ENCODE measurements around the gene C1QL4. TPM values are rescaled to one million over a fixed set of nuclear protein-coding genes. Genes with fewer than 3 reads are reported as not detected.
A peak's percentile ranks its signal among the peaks of the same experiment; 100 is the strongest.

The C1QL4 gene
- total RNA-seq, 2 donors from 2014 or later: not detected

DNA sequence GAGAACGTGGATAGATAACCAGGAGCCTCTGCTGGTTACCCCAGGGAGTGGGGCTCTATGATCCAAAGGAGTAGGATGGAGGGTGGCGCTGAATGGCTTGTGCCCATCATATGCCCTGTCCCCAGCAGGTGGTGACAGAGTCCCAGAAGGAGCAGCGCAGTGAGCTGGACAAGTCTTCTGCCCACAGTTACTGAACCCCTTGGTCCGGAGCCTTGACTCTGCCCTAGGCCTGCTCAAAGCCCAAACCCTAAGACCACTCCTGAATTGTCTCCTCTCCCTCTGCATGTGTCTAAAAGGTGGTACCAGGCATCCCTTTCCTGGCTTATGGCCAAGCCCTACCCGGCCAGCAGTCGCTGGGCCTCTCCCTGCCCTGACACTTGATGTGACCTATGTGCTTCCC is 38.8 kb downstream of the C1QL4 start:
- peaks cover 0 to 29% of the 10 kb centered on the region in 2 donors for H3K4me1 ChIP-seq
- TF ChIP-seq, protein P1, sequence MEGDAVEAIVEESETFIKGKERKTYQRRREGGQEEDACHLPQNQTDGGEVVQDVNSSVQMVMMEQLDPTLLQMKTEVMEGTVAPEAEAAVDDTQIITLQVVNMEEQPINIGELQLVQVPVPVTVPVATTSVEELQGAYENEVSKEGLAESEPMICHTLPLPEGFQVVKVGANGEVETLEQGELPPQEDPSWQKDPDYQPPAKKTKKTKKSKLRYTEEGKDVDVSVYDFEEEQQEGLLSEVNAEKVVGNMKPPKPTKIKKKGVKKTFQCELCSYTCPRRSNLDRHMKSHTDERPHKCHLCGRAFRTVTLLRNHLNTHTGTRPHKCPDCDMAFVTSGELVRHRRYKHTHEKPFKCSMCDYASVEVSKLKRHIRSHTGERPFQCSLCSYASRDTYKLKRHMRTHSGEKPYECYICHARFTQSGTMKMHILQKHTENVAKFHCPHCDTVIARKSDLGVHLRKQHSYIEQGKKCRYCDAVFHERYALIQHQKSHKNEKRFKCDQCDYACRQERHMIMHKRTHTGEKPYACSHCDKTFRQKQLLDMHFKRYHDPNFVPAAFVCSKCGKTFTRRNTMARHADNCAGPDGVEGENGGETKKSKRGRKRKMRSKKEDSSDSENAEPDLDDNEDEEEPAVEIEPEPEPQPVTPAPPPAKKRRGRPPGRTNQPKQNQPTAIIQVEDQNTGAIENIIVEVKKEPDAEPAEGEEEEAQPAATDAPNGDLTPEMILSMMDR (IDR thresholded peaks at IDR 0.05): no peak
- no peak for DNase-seq (ENCODE audit: low spot score)
- no peaks in the 10 kb centered on the region for H3K36me3 ChIP-seq
- no peak overlapping the region for H3K27ac ChIP-seq
- H3K9me3 ChIP-seq: no peaks in the 10 kb centered on the region
- H3K27me3 ChIP-seq: peaks cover 20 to 36% of the 10 kb centered on the region in 2 donors
- H3K4me3 ChIP-seq: no peak overlapping the region

DNA sequence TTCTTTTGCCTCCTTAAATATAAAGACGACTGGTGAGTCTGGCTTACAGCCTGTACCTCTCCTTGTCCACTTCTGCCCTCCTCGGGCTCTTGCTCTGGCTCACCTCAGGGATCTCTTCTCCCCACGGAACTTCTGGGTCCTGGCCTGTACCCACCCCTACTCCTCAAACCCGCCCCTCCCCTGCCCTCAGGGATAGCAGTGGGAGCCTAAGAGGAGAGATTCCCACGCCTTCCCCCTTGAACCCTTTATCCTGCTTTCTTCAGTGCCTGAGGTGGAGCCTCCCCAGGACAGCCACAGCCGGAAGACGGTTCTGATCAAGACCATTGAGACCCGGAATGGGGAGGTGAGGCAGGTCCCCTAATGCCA is 39.3 kb downstream of the C1QL4 start:
- H3K4me1 ChIP-seq: peaks cover 0 to 34% of the 10 kb centered on the region in 2 donors
- H3K27me3 ChIP-seq: peaks cover 20 to 36% of the 10 kb centered on the region in 2 donors
- peak overlapping the region in 1 of 2 donors; percentile 33 for H3K4me3 ChIP-seq
- DNase-seq (ENCODE audit: low spot score): no peak
- TF ChIP-seq, protein P1 (IDR thresholded peaks at IDR 0.05): no peak
- H3K36me3 ChIP-seq: no peaks in the 10 kb centered on the region
- no peaks in the 10 kb centered on the region for H3K9me3 ChIP-seq
- H3K27ac ChIP-seq: no peak overlapping the region

DNA sequence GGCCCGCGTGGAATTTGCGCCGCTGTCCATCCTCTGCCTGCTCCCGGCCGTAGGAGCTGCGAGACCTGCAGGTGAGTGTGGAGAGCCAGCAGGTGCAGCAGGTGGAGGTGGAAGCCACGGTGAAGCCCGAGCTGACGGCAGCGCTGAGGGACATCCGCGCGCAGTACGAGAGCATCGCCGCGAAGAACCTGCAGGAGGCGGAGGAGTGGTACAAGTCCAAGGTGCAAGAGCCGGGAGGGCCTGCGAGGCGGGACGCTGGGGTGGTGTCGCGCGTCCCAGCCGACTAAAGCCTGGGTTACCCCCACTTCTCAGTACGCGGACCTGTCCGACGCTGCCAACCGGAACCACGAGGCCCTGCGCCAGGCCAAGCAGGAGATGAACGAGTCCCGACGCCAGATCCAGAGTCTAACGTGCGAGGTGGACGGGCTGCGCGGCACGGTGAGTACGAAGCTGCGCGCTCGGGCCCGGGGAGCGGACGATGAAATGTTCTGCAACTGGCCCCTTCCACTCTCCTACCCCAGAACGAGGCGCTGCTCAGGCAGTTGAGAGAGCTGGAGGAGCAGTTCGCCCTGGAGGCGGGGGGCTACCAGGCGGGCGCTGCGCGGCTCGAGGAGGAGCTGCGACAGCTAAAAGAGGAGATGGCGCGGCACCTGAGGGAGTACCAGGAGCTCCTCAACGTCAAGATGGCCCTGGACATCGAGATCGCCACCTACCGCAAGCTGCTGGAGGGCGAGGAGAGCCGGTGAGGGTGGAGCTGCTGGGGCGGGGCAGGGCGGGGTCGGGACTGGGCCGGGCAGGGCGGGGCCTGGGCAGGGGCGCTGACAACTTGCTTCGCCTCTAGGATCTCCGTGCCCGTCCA is 39.9 kb downstream of the C1QL4 start:
- Histone ChIP-seq H3K4me3 (peak overlapping the region in 1 of 2 donors; percentile 33), H3K36me3 (no peaks in the 10 kb centered on the region), H3K9me3 (no peaks in the 10 kb centered on the region), H3K4me1 (peaks cover 0 to 37% of the 10 kb centered on the region in 2 donors), H3K27ac (no peak overlapping the region), H3K27me3 (peaks cover 20 to 36% of the 10 kb centered on the region in 2 donors)
- TF ChIP-seq, protein P1 (IDR thresholded peaks at IDR 0.05): peak in 1 of 2 donors; percentile 8
- no peak for DNase-seq (ENCODE audit: low spot score)

DNA sequence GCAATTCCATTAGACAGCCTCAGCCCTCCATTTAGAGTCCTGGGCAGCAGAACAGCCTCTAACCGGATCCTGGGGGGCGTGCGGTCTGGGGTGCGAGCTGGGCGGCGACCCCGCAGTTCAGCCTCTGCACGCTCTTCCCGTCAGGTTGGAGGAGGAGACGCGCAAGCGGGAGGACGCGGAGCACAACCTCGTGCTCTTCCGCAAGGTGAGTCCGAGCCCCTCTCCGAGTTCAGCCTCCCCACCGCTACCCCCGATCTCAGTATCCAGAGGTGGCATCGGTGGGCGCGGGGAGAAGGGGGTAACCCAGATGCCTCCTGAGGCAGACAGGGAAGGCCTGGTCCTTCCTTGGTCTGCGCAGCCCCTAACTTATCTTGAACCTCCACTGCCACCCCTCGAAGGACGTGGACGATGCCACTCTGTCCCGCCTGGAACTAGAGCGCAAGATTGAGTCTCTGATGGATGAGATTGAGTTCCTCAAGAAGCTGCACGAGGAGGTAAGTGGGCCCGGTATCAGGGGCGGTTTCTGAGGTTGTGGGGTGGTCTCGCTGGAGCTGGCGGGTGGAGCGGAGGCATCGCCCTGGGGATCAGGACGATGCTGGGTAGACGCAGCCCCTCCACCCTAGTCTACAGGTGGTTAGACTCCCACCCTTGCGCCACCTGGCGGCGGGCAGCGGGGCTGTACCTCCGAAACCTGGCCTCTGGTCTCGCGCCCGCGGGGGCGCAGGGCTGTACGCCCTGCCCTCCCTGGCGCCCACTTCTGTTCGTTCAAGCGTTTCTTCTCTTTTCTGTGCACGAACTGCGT is 40.8 kb downstream of the C1QL4 start:
- Histone ChIP-seq H3K4me3 (peak overlapping the region in 1 of 2 donors; percentile 33), H3K9me3 (no peaks in the 10 kb centered on the region), H3K36me3 (no peaks in the 10 kb centered on the region), H3K27me3 (peaks cover 20 to 36% of the 10 kb centered on the region in 2 donors), H3K4me1 (peaks cover 0 to 37% of the 10 kb centered on the region in 2 donors), H3K27ac (no peak overlapping the region)
- DNase-seq (ENCODE audit: low spot score): no peak
- TF ChIP-seq, protein P1 (IDR thresholded peaks at IDR 0.05): peak; percentile 48 to 68

DNA sequence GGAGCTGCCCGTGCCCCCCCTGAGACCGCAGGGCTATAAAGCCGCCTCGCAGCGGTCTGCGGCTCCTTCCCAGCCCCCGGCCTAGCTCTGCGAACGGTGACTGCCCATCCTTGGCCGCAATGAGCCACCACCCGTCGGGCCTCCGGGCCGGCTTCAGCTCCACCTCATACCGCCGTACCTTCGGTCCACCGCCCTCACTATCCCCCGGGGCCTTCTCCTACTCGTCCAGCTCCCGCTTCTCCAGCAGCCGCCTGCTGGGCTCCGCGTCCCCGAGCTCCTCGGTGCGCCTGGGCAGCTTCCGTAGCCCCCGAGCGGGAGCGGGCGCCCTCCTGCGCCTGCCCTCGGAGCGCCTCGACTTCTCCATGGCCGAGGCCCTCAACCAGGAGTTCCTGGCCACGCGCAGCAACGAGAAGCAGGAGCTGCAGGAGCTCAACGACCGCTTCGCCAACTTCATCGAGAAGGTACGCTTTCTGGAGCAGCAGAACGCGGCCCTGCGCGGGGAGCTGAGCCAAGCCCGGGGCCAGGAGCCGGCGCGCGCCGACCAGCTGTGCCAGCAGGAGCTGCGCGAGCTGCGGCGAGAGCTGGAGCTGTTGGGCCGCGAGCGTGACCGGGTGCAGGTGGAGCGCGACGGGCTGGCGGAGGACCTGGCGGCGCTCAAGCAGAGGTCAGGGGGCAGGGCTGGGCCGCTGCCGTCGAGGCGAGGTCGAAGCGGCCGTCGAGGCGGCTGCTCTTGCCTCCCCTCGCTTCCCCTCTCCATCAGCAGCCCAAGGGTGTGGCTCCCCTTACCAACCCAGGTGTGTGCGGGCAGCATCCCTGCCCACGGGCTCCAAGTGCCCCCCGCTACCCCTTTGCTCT is 41.7 kb downstream of the C1QL4 start, which contains the start of gene PRPH:
TSS of gene PRPH (plus strand) at position 66 of the 855 bp plus-strand sequence. CDS start at position 120, 54 bp downstream.
- TF ChIP-seq, protein P1 (IDR thresholded peaks at IDR 0.05): no peak
- no peaks in the 10 kb centered on the region for H3K9me3 ChIP-seq
- no peak within 1 kb of the TSS for H3K27ac ChIP-seq
- H3K27me3 ChIP-seq: peaks cover 20 to 36% of the 10 kb centered on the region in 2 donors
- H3K36me3 ChIP-seq: no peaks in the 10 kb centered on the region
- peaks cover 0 to 37% of the 10 kb centered on the region in 2 donors for H3K4me1 ChIP-seq
- peak within 1 kb of the TSS in 1 of 2 donors; percentile 11 for H3K4me3 ChIP-seq
- no peak for DNase-seq (ENCODE audit: low spot score)

Data from right atrium auricular region (tissue), 2 donors.